Ishikawa (cell line): ENCODE results near the gene PLS1.

Source experiments
- CEBPB ChIP-seq: IDR thresholded peaks from 2 replicates; pipeline ENCODE4 v1.6.1; 2012
- CREB1 ChIP-seq: IDR thresholded peaks from 2 replicates; pipeline ENCODE4 v1.6.1; 2012; ENCODE audit warnings: low read depth
- EGR1 ChIP-seq: IDR thresholded peaks from 2 replicates; pipeline ENCODE4 v1.6.1; 2012
- EP300 ChIP-seq: IDR thresholded peaks from 2 replicates; pipeline ENCODE4 v1.6.1; 2012; ENCODE audit warnings: borderline replicate concordance
- FOXM1 ChIP-seq: IDR thresholded peaks from 2 replicates; pipeline ENCODE4 v1.6.1; 2012; ENCODE audit warnings: low read depth, borderline replicate concordance
- MAX ChIP-seq: IDR thresholded peaks from 2 replicates; pipeline ENCODE4 v1.6.1; 2012
- NFIC ChIP-seq: IDR thresholded peaks from 2 replicates; pipeline ENCODE4 v1.6.1; 2012
- RAD21 ChIP-seq: IDR thresholded peaks from 2 replicates; pipeline ENCODE4 v1.6.1; 2012; ENCODE audit warnings: low read depth
- REST ChIP-seq: IDR thresholded peaks from 2 replicates; pipeline ENCODE4 v1.6.1; 2012; ENCODE audit warnings: low read depth, mild to moderate bottlenecking
- TAF1 ChIP-seq: IDR thresholded peaks from 2 replicates; pipeline ENCODE4 v1.6.1; 2012; ENCODE audit warnings: low read depth, mild to moderate bottlenecking
- TCF12 ChIP-seq: IDR thresholded peaks from 2 replicates; pipeline ENCODE4 v1.6.1; 2012; ENCODE audit warnings: low read depth
- TEAD4 ChIP-seq: IDR thresholded peaks from 2 replicates; pipeline ENCODE4 v1.6.1; 2012
- USF1 ChIP-seq: IDR thresholded peaks from 2 replicates; pipeline ENCODE4 v1.6.1; 2012
- YY1 ChIP-seq: IDR thresholded peaks from 2 replicates; pipeline ENCODE4 v1.6.1; 2012; ENCODE audit warnings: low read depth
- ZBTB7A ChIP-seq: IDR thresholded peaks from 2 replicates; pipeline ENCODE4 v1.6.1; 2012; ENCODE audit warnings: low read depth

The PLS1 gene

GRCh38 chr3:142628801-142629200 is 32.6 kb downstream of the PLS1 start:
- no peak for TF ChIP-seq NFIC
- TF ChIP-seq YY1, result no peak
- TF ChIP-seq EP300, result no peak
- TF ChIP-seq CEBPB, result no peak

GRCh38 chr3:142633073-142633472 is 36.9 kb downstream of the PLS1 start:
- no peak for TF ChIP-seq EGR1
- peak; percentile 66; the same call in 1 of the 2 replicates for TF ChIP-seq NFIC
- no peak for TF ChIP-seq TEAD4

GRCh38 chr3:142636050-142636449 is 39.9 kb downstream of the PLS1 start:
- TF ChIP-seq YY1, result no peak
- TF ChIP-seq EGR1, result no peak
- no peak for TF ChIP-seq CREB1
- TF ChIP-seq TEAD4, result no peak
- no peak for TF ChIP-seq EP300
- TF ChIP-seq TAF1, result no peak
- no peak for TF ChIP-seq USF1
- TF ChIP-seq FOXM1, result no peak
- TF ChIP-seq NFIC, result no peak
- no peak for TF ChIP-seq TCF12
- TF ChIP-seq REST, result no peak
- no peak for TF ChIP-seq ZBTB7A
- TF ChIP-seq RAD21, result no peak
- TF ChIP-seq CEBPB, result no peak
- TF ChIP-seq MAX, result no peak

- TF ChIP-seq REST (no peak), EP300 (no peak), NFIC (no peak), MAX (no peak), USF1 (no peak)
Measured at GRCh38 chr3:142636664-142637063, 40.5 kb downstream of the PLS1 start.

GRCh38 chr3:142638291-142638690 is 42.1 kb downstream of the PLS1 start:
- TF ChIP-seq YY1, result no peak
- TF ChIP-seq EP300, result no peak
- TF ChIP-seq TEAD4, result no peak
- TF ChIP-seq EGR1, result no peak
- no peak for TF ChIP-seq CREB1
- no peak for TF ChIP-seq CEBPB
- no peak for TF ChIP-seq NFIC
- TF ChIP-seq USF1, result no peak

GRCh38 chr3:142641504-142641903 is 45.3 kb downstream of the PLS1 start:
- TF ChIP-seq EP300 (no peak), REST (no peak), TCF12 (no peak), FOXM1 (no peak), TEAD4 (no peak), YY1 (no peak), MAX (no peak), CEBPB (no peak), USF1 (no peak), NFIC (no peak), ZBTB7A (no peak), RAD21 (no peak), EGR1 (no peak)
